Glutamatergic neuron (in vitro differentiated cells): ENCODE data around the gene CHD2. TPM values are rescaled to one million over a fixed set of nuclear protein-coding genes. Genes with fewer than 3 reads are reported as not detected.
"Not testable (repeated sequence)": the region's sequence is repeated elsewhere in the genome, so short reads cannot be mapped to it uniquely, and the experiment has no call there.

Experiments
- DNase-seq: peaks from one replicate; pipeline ENCODE4 v3.0.0; 2022
- H3K27ac Mint-ChIP-seq: one replicate; pipeline ENCODE4 v1.8.0; 2020; ENCODE audit warnings: mild to moderate bottlenecking, mixed read lengths, inconsistent platforms; ENCODE audit not compliant: unreplicated experiment
- H3K27me3 Mint-ChIP-seq: one replicate; pipeline ENCODE4 v1.8.0; 2020; ENCODE audit warnings: mild to moderate bottlenecking, moderate library complexity, mixed read lengths, inconsistent platforms; ENCODE audit not compliant: unreplicated experiment
- H3K36me3 Mint-ChIP-seq: one replicate; pipeline ENCODE4 v1.8.0; 2020; ENCODE audit warnings: mild to moderate bottlenecking, mixed read lengths, inconsistent platforms; ENCODE audit not compliant: unreplicated experiment
- H3K4me1 Mint-ChIP-seq: one replicate; pipeline ENCODE4 v1.8.0; 2020; ENCODE audit warnings: mild to moderate bottlenecking, low read depth, mixed read lengths, inconsistent platforms; ENCODE audit not compliant: unreplicated experiment
- H3K4me3 Mint-ChIP-seq: one replicate; pipeline ENCODE4 v1.8.0; 2020; ENCODE audit warnings: mild to moderate bottlenecking, mixed read lengths, inconsistent platforms; ENCODE audit not compliant: unreplicated experiment
- H3K9me3 Mint-ChIP-seq: one replicate; pipeline ENCODE4 v1.8.0; 2020; ENCODE audit warnings: mild to moderate bottlenecking, moderate library complexity, mixed read lengths, inconsistent platforms; ENCODE audit not compliant: unreplicated experiment
- total RNA-seq: library from RNA; stranded (reverse); fragmentation: NEBNext Ultra II Directional; extraction: Animal tissue kit (Norgen Biotek cat#: 25700); gene quantifications from one replicate; pipeline ENCODE4 v1.2.1, GENCODE V29; 2021; ENCODE audit not compliant: unreplicated experiment
- TF ChIP-seq, protein P1 (sequence below): fragments of 200-600 bp; sonication (generic); IDR thresholded peaks from one replicate; pipeline ENCODE4 v1.5.0; 2021; ENCODE audit not compliant: partially characterized antibody, unreplicated experiment

The CHD2 gene
- total RNA-seq, 1 donor from 2014 or later = 201 TPM

DNA sequence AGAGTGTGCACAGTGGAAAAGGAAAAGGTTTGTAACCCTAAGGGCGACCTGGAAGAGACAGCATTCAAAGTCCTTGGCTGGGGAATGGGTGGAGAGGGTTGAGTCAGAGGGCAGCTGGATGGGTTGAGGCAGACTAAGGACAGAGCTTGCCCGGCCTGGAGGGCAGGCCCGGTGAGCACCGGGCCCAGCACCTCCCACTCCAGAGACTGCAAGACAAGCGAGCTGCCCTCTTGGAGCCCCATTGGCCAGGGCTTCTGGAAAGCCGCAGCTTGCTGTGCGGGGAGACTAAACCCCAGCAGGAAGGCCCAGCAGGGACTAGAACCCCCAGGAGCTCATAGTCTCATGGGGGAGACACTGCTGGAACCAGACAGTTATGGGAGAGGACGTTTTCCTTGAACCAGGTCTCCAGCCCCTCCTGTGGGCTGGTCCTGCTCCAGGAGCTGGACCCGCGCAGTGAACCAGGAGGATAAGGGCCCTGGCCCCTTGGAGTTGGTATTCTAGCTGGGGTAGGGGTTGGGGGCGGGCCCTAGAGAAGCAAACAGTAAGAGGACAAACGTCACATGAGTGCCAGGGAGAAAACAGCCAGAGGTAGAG, 129.8 kb downstream of the CHD2 start:
- Mint-ChIP-seq H3K4me3 (no peak overlapping the region), H3K27ac (peak overlapping the region; percentile 69), H3K4me1 (peaks cover 24% of the 10 kb centered on the region), H3K27me3 (peaks cover 12% of the 10 kb centered on the region), H3K36me3 (no peaks in the 10 kb centered on the region), H3K9me3 (peaks cover 14% of the 10 kb centered on the region)
- TF ChIP-seq, protein P1, sequence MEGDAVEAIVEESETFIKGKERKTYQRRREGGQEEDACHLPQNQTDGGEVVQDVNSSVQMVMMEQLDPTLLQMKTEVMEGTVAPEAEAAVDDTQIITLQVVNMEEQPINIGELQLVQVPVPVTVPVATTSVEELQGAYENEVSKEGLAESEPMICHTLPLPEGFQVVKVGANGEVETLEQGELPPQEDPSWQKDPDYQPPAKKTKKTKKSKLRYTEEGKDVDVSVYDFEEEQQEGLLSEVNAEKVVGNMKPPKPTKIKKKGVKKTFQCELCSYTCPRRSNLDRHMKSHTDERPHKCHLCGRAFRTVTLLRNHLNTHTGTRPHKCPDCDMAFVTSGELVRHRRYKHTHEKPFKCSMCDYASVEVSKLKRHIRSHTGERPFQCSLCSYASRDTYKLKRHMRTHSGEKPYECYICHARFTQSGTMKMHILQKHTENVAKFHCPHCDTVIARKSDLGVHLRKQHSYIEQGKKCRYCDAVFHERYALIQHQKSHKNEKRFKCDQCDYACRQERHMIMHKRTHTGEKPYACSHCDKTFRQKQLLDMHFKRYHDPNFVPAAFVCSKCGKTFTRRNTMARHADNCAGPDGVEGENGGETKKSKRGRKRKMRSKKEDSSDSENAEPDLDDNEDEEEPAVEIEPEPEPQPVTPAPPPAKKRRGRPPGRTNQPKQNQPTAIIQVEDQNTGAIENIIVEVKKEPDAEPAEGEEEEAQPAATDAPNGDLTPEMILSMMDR = no peak
- peak; percentile 22 for DNase-seq

DNA sequence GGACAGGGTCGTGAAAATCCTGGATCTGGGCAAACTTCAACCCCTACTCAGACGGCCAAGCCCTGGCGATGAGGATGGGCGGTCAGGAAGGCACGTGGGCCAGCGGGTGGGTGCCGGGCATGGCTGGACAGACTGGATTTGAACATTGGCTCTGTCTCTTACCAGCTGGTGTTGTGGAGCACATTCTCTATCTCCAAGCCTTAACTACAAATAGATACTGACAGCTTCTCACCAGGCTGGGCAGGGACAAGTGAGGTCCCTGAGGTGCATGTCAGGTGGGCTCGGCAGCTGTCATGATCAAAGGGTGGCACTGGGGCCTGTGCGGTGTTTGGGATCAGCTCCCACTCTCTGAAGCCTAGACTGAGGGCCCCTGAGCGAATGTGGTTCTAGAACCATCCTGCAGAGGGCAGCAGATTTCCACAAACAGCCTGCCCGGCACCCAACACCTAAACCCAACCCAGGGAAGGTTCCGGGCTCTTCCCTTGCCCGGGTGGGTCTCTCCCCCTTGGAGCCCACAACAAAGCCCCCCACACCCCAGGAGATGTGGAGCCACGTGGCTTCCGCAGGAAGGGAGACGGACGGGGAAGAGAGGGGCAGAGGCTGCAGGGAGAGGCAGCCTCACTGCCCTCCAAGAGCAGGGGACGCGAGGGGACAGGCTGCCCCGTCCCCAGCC, 130.4 kb downstream of the CHD2 start:
- H3K36me3 Mint-ChIP-seq = no peaks in the 10 kb centered on the region
- peaks cover 28% of the 10 kb centered on the region for H3K4me1 Mint-ChIP-seq
- peak overlapping the region; percentile 69 for H3K27ac Mint-ChIP-seq
- TF ChIP-seq, protein P1 = peak; percentile 91
- peak; percentile 78 for DNase-seq
- H3K27me3 Mint-ChIP-seq = peaks cover 10% of the 10 kb centered on the region
- H3K4me3 Mint-ChIP-seq = no peak overlapping the region
- peaks cover 14% of the 10 kb centered on the region for H3K9me3 Mint-ChIP-seq

DNA sequence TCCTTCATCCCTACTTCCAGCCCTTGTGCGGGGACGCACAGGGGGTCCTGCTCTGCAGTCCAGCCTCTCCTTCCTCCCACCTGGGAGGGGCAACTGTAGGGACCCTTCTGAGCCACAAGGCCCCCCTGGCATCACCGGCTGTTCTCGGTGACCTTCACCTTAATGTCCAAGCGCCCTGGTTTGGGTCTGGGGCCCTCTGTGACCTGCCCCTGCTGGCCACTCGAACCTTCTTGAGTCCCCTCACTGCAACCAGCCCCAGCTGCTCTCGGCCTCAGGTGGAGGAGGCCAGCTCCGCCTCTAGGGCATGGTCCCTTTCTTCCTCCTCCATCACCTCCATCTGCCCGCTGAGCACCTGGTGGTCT, 131.0 kb downstream of the CHD2 start:
- H3K27me3 Mint-ChIP-seq = peaks cover 14% of the 10 kb centered on the region
- peaks cover 14% of the 10 kb centered on the region for H3K9me3 Mint-ChIP-seq
- H3K4me3 Mint-ChIP-seq = no peak overlapping the region
- peaks cover 32% of the 10 kb centered on the region for H3K4me1 Mint-ChIP-seq
- H3K27ac Mint-ChIP-seq = peak overlapping the region; percentile 62
- TF ChIP-seq, protein P1 = no peak
- no peak for DNase-seq
- no peaks in the 10 kb centered on the region for H3K36me3 Mint-ChIP-seq

- Mint-ChIP-seq H3K4me1 (peaks cover 33% of the 10 kb centered on the region), H3K27me3 (peaks cover 15% of the 10 kb centered on the region), H3K27ac (peak overlapping the region; percentile 62), H3K9me3 (peaks cover 12% of the 10 kb centered on the region)
- not testable (repeated sequence) for DNase-seq, H3K4me3 Mint-ChIP-seq, H3K36me3 Mint-ChIP-seq
Observed at GRCh38 chr15:93031557-93032384, 131.6 kb downstream of the CHD2 start.

DNA sequence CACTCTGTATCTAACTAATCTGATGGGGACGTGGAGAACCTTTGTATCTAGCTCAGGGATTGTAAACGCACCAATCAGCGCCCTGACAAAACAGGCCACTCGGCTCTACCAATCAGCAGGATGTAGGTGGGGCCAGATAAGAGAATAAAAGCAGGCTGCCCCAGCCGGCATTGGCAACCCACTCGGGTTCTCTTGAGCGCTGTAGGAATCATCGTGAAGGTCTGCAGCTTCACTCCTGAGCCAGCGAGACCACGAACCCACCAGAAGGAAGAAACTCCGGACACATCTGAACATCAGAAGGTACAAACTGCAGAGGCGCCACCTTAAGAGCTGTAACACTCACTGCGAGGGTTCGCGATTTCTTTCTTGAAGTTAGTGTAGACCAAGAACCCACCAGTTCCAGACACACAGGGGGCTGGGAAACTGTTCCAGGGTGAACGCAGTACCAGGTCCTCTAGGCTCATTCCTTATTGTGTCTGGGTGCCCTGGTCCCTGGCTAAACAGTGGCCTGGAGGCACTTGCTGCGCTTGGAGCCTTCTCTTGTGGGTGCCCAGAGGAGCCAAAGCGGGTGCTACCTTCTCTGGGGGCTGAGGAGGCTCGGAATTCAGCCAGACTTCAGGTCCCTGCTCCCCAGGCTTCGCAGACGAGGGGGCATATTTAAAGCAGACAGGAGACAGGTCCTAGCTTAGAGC, 132.5 kb downstream of the CHD2 start:
- H3K36me3 Mint-ChIP-seq, H3K4me3 Mint-ChIP-seq, H3K27ac Mint-ChIP-seq, DNase-seq: not testable (repeated sequence)
- Mint-ChIP-seq H3K27me3 (peaks cover 24% of the 10 kb centered on the region), H3K4me1 (peaks cover 35% of the 10 kb centered on the region), H3K9me3 (peaks cover 13% of the 10 kb centered on the region)
